Activated CD8-positive, alpha-beta memory T cell treated with anti-CD3 and anti-CD28 coated beads for 4 hours (primary cell): ENCODE measurements around the gene FZR1.
"Not testable (repeated sequence)": the region's sequence is repeated elsewhere in the genome, so short reads cannot be mapped to it uniquely, and the experiment has no call there.

ENCODE experiments used
- DNase-seq, 2 donors: peaks; one replicate each; pipeline ENCODE4 v3.0.0-alpha.2; 2020; ENCODE audit warnings: low read depth in 2 of 2

FZR1 gene

DNA sequence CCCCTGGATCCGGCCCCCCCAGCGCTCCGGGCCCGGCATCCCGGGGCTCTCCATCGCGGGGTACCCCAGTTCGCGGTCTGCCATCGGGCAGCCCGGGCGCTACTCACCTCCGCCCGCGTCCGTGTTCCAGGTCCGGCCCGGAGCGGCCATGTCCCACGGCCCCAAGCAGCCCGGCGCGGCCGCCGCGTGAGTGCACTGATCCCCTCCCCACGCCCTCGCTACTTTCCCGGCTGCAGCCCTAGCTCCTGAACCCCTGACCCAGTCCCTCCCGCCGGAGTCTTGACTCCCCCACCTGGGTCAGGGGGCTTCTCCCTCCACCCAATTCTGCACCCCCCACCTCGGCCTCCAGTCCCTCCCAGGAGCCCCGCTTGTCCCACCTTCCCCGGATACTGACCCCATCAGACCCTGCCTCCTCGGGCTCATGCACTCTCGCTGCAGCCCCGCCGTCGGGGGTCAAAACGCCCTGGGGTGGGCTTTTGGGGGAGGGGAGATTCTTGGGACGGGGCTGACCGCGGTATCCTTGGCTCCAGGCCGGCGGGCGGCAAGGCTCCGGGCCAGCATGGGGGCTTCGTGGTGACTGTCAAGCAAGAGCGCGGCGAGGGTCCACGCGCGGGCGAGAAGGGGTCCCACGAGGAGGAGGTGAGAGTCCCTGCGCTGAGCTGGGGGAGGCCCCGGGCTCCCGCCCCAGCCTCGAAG lies 67.2 kb downstream of the FZR1 start:
- no peak for DNase-seq

DNA sequence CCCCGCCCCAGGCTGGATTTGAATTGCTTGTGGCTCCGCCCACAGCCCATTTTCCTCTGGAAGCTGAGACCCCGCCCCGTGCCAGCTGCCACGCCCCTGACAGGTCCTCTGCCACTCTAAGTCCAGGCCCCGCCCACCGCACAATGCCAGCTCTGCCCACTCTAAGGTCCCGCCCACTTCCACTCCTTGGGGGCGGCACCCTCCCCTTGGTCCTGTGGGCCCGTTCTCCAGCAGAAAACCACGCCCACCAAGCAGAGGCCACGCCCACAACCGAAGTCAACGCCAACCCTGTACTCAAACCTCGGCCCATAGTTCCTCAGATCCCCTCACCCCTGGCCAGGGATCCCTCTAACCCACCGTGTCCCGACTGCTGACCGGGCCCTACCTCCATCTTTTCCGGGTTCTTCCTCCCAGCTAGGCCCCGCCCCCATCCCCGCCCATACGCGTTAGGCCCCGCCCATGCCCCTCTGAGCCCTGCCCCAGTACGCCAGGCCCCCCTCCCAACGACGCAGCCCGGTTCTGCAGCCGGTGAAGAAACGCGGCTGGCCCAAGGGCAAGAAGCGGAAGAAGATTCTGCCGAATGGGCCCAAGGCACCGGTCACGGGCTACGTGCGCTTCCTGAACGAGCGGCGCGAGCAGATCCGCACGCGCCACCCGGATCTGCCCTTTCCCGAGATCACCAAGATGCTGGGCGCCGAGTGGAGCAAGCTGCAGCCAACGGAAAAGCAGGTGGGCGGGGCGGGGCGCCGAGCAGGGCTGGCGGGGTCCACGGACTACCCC lies 67.9 kb downstream of the FZR1 start:
- DNase-seq, result peak; percentile 40 to 64

DNA sequence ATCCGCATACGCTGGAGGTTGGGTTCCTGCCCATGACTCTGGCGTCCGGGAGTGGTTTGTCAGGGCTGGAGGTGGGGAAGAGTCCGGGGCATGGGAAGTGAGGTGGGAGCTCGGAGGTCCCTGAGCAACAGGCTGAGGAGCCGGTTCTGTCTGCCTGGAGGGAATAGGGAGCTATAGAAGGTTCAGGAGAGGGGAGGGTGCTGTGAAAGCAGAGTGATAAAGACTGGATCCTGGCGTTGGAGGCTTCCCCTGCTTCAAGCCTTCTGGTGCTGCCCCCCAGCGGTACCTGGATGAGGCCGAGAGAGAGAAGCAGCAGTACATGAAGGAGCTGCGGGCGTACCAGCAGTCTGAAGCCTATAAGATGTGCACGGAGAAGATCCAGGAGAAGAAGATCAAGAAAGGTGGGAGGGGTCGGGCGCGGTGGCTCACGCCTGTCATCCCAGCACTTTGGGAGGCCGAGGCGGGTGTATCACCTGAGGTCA lies 69.2 kb downstream of the FZR1 start:
- DNase-seq, result no peak

DNA sequence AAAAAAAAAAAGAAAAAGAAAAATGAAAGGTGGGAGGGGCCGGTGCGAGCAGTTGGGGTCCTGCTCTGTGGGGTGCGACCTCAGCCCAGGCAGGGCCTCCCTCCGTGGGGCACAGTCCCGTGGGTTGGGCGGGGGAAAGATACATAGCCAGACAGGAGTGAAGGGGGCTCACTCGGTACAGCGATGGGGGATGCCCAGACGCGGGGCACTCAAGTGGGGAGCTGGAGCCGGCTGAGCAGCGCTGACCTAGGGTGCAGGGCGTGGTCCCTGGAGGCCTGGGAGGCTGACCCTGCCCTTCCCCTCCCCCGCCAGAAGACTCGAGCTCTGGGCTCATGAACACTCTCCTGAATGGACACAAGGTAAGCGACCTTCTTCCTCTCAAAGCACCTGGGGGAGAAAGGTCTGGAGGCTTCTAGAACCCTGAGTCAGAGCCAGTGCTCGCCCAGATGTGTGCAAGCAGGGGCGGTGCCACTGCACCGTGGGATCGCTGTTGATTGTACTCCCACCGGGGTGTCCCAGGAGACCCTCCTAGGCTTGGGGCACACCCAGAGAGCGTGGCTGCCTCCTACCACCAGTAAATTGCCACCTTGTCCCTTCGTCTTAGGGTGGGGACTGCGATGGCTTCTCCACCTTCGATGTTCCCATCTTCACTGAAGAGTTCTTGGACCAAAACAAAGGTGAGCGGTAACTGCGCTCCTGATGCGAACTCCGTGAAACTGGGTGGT lies 70.0 kb downstream of the FZR1 start:
- DNase-seq, result no peak

DNA sequence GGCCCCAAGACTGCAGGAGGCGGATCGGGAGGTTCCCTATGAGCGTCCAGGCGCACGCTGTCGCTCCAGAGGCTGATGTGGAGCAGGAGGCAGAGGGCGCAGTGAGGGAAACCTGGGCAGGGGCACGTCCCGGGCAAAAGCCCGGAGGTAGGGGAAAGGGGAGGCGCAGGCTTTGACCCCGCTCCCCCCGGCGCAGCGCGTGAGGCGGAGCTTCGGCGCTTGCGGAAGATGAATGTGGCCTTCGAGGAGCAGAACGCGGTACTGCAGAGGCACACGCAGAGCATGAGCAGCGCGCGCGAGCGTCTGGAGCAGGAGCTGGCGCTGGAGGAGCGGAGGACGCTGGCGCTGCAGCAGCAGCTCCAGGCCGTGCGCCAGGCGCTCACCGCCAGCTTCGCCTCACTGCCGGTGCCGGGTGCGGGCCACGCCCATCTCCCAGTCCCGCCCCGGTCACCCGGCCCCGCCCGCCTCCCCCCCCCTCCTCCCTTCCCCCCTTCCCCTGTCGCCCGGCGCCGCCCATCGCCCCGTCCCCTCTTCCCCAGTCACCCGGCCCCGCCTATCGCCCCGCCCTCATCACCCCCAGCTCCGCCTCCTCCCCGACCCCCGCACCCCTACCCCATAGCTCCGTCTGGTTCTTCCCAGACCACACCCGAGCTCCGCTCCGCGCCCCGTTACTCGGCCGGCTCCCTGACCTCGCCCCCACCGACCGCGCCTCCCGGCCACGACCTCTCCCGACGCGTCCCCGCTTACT lies 70.8 kb downstream of the FZR1 start:
- DNase-seq, result no peak

DNA sequence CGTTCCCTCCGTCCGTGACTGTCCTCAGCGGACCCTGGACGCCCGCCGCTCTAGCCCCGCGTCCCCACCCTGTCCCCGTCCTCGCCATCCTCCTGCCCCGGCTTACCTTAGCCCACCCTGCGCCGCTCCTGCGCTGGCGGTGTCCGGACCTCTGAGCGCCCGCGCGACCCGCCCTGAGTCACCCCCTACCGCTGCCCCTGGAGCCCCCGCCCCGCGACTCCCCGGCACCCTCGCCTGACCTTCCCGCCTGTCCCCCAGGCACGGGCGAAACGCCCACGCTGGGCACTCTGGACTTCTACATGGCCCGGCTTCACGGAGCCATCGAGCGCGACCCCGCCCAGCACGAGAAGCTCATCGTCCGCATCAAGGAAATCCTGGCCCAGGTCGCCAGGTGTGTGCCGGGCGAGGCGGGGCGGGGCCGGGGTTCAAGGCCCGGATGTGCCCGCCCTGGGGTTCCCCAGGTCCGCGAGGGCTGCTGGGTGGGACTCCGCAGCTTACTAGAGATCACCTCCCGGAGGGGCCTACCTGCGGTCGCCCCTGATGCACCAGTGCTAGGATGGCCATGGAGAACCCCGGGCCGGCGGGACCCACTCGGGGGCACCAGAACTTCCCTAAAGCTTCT lies 71.7 kb downstream of the FZR1 start:
- DNase-seq, result no peak

DNA sequence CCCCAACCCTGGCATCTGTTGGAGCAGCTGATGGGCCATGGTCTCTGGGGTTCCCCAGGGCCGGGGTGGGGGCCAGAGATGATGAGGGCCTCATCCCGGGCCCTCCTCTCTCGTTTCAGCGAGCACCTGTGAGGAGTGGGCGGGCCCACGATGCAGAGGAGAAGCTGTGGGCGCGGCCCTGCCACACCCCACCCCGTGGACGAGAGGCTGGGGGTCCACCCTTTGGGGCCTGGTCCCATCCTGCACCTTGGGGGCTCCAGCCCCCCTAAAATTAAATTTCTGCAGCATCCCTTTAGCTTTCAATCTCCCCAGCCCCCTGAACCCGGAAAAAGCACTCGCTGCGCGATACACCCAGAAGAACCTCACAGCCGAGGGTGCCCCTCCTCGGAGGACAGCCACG lies 72.3 kb downstream of the FZR1 start:
- no peak for DNase-seq

DNA sequence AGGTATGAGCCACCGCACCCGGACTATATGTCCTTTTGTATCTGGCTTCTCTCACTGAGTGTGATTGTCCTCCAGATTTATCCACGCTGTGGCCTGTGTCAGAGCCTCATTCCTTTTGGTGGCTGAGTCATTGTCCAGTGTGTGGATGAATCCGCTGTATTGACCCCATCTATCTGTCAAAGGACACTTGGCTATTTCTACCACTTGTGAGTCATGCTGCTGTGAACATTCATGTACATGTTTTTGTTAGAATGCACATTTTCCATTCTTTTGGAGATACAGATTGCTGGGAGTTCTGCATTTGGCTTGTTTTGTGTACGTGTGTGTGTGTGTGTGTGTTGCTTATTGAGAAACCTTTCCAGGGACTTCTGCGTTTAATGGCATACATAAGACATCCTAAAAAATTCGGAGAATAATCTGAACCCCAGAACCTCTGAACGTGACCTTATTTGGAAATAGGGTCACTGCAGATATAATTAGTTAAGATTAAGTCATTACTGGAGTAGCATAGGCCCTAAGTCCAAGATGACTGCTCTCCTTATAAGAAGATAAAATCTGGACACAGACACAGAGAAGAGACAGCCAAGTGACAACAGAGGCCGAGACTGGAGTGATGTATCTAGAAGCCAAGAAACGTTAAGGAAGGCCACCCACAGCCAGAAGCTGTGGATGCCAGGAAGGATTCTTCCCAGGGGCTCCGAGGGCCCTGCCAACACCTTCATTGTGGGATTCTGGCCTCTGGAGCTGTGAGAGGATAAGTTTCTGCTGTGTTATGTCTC lies 74.2 kb downstream of the FZR1 start:
- no peak for DNase-seq

DNA sequence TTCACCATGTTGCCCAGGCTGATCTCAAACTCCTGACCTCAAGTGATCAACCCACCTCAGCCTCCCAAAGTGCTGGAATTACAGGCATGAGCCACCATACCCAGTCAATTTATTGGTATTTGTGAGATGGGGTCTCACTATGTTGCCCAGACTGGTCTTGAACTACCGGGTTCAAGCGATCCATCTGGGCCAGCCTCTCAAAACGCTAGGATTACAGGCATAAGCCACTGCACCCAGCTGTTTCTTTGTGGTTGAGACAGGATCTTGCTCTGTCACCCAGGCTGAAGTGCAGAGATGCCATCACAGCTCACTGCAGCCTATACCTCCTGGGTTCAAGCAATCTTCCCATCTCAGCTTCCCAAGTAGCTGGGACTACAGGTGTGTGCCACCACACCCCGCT lies 75.7 kb downstream of the FZR1 start:
- not testable (repeated sequence) for DNase-seq

DNA sequence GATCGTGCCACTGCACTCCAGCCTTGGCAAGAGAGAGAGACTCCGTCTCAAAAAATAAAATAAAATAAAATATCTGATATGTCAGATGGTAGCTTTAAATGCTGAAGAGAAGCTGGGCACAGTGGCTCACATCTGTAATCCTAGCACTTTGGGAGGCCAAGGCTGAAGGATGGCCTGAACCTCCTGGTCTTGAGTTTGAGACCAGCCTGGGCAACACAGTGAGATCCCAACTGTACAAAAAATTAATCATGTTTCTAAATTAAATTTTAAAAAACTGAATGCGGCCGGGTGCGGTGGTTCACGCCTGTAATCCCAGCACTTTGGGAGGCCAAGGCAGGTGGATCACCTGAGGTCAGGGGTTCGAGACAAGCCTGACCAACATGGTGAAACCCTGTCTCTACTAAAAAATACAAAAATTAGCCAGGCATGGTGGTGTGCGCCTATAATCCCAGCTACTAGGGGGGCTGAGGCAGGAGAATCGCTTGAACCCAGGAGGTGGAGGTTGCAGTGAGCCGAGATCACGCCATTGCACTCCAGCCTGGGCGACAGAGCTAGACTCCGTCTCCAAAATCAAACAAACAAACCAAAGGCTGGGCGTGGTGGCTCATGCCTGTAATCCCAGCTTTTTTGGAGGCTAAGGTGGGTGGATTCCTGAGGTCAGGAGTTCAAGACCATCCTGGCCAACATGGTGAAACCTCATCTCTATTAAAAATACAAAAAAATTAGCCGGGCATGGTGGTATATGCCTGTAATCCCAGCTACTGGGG lies 78.1 kb downstream of the FZR1 start:
- not testable (repeated sequence) for DNase-seq

DNA sequence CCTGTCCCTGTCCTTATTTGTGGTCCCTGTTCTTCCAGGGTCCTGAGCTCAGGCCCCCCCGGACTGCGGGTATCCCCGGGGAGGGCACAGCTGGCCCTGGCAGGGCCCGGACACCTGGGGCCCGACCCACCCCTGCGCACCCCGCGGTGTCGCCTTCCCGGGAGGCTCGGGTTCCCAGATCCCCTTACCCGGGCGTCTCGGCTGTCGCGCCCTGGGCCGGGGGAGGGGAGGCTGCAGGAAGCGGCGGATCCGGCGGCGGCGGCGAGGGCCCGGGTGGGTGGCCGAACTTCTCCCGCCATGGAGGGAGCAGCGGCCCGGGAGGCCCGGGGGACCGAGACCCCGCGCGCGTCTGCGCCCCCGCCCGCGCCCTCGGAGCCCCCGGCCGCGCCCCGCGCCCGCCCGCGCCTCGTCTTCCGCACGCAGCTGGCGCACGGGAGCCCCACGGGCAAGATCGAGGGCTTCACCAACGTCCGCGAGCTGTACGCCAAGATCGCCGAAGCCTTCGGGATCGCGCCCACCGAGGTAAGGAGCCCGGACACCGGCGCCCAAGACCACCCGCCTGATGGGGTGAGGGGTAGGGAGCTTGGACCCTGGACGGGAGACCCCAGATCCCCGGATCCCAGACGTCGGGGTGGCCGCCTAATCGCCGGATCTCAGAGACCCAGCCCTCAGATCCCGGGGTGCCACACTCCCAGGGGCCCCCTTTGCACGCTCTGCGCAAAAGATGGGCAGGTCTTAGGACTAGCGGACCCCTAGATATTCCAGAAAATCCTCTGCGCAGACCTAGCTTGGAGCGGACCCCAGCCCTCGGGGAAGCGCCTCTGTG lies 79.4 kb downstream of the FZR1 start, which contains the start of gene GIPC3:
Gene GIPC3, plus strand, starts transcription at position 178 of the 826 bp plus-strand sequence. Its CDS starts 120 bp downstream, at position 298.
- no peak for DNase-seq

DNA sequence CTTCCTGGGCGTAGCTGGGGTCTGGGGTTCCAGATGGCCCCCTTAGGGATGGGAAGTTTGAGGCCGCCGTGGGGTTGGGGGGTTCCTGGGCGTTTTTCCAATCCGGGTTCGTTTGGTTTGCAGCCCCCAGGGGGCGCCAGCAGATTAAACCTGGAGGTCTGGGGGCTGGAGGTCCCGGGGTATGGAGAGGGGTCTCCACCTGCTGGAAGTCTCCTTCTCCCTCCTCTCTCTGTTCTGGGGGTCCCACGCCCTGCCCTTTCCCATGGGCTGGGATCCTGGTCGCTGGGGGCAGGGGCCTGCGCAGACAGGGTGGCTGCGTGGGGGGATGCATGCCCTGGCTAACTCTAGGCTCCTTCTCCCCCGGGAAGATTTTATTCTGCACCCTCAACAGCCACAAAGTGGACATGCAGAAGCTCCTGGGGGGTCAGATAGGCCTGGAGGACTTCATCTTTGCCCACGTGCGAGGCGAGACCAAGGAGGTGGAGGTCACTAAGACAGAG lies 80.1 kb downstream of the FZR1 start:
- DNase-seq, result no peak

DNA sequence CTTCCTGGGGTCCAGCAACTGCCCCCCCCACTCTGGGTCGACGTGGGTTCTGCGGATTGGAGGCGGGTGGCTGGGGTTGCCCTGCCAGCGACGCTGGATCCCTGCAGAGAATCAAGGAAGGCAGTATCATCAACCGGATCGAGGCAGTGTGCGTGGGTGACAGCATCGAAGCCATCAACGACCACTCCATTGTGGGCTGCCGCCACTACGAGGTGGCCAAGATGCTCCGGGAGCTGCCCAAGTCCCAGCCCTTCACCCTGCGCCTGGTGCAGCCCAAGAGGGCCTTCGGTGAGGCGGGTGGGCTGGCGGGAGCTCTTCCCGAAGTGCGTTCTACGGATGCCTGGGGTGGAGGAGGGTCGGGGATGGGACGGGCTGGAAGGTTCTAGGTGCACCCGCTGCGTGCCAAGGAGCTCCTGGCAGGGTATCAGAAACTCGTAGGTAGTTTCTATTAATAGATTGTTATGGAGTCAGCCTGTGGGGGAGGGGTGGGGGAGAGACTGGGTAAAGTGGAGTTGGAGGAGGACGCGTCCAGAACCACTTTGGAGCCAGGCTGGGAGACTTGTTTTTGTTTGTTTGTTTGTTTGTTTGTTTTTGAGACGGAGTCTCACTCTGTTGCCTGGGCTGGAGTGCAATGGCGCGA lies 80.7 kb downstream of the FZR1 start:
- DNase-seq, result no peak
